ENCODE data around the gene REEP1. TPM values are rescaled to one million over a fixed set of nuclear protein-coding genes. Genes with fewer than 3 reads are reported as not detected.

Gene REEP1
- total and polyA plus RNA-seq, 2 donors (not counting 1 experiment from before 2014, with no cell fraction given): not detected

DNA sequence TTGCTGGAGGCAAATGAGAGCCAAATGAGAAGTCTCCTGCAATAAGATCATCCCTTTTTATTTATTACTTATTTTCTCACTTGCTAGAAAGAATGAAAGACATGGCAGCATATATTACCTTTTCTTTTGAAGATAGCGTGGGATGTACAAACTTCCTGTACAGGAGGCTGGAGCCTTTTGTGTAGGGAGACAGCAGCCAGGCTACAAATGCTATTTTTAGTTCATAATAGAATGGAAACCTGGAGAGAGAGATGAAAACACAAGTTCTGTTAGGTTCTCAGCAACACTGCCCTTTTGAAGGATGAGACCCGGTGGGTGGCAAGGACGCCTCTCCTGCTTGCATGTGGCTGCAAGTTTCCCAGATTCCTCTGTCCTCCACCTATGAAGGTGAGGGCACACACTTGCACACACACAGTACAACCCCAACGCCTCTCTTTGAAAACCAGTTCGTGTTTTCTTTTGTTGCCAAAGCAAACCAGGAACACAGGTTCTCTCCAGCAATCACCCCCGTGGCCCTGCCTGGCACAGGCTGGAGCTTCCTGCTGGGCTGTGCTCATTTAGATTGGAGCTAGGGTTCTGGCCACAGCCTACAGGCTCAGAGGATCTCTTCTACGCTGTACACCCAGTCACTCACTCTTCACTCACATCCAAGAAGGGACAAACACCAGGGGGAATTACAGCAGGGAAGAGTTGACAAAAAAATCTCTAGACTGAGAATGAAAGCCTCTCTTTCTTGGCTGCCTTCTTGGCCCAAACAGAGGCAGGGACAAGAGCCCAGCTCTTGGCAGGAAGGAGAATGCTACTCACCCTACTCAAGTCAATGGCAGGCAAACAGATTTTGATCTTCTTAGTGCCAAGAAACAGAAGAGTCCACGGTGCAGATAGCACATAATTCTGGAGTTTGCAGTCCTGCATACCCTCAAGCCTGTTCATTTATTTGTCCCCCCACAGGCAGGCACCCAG is 82.6 kb downstream of the REEP1 start:
- WGBS (ENCODE audit: insufficient coverage): 93% methylated on average over 5 of the region's 8 CpGs
- ChIA-PET CTCF (no interaction called here), POLR2A (no interaction called here)
- Mint-ChIP-seq H3K9me3 (ENCODE audit: insufficient read depth) (no peaks in the 10 kb centered on the region), H3K27ac (no peak overlapping the region), H3K4me1 (peaks cover 3% of the 10 kb centered on the region), H3K27me3 (peaks cover 19% of the 10 kb centered on the region), H3K4me3 (no peak overlapping the region)
- no peaks in the 10 kb centered on the region for H3K36me3 ChIP-seq (replicated peaks in 1 of 2; ENCODE audit: control extremely low read depth in 1 of 2, control insufficient read depth in 1 of 2, extremely low read depth in 1 of 2, insufficient read depth in 2 of 2, low read length in 1 of 2)
- DNase-seq (no peak), ATAC-seq (ENCODE audit: low read depth) (no peak)
- no peak overlapping the region for H3K9ac ChIP-seq (ENCODE audit: low read length)
- no peaks in the 10 kb centered on the region for H4K20me1 ChIP-seq (ENCODE audit: control insufficient read depth, insufficient read depth, low read length, poor library complexity, severe bottlenecking)
- no peak overlapping the region for H2AFZ ChIP-seq (ENCODE audit: insufficient read depth, low read depth, low read length, poor library complexity, severe bottlenecking)
- peaks cover 0 to 2% (median 0%) of the 10 kb centered on the region in 4 experiments for H3K27me3 ChIP-seq (replicated peaks in 1 of 4; ENCODE audit: control extremely low read depth in 1 of 4, control insufficient read depth in 3 of 4, insufficient read depth in 4 of 4, low read length in 3 of 4)
- H3K9me3 ChIP-seq (ENCODE audit: control extremely low read depth in 1 of 3, control insufficient read depth in 2 of 3, insufficient read depth in 1 of 3, low read length in 2 of 3): no peaks in the 10 kb centered on the region
- H3K4me2 ChIP-seq (replicated peaks; ENCODE audit: low read depth, low read length, poor library complexity, severe bottlenecking): no peak overlapping the region
- no peaks in the 10 kb centered on the region for H3K79me2 ChIP-seq (ENCODE audit: control insufficient read depth, insufficient read depth, low read length)
- no peak overlapping the region for H3K27ac ChIP-seq (ENCODE audit: low read length in 2 of 2)
- H3K4me1 ChIP-seq (ENCODE audit: control insufficient read depth in 2 of 2, insufficient read depth in 2 of 2, low read length in 2 of 2): no peaks in the 10 kb centered on the region
- no peak for TF ChIP-seq EZH2 (IDR thresholded peaks at IDR 0.05; ENCODE audit: borderline replicate concordance, insufficient read depth, low read depth, low read length, poor library complexity, severe bottlenecking)
- TF ChIP-seq, protein P1, sequence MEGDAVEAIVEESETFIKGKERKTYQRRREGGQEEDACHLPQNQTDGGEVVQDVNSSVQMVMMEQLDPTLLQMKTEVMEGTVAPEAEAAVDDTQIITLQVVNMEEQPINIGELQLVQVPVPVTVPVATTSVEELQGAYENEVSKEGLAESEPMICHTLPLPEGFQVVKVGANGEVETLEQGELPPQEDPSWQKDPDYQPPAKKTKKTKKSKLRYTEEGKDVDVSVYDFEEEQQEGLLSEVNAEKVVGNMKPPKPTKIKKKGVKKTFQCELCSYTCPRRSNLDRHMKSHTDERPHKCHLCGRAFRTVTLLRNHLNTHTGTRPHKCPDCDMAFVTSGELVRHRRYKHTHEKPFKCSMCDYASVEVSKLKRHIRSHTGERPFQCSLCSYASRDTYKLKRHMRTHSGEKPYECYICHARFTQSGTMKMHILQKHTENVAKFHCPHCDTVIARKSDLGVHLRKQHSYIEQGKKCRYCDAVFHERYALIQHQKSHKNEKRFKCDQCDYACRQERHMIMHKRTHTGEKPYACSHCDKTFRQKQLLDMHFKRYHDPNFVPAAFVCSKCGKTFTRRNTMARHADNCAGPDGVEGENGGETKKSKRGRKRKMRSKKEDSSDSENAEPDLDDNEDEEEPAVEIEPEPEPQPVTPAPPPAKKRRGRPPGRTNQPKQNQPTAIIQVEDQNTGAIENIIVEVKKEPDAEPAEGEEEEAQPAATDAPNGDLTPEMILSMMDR (IDR thresholded peaks at IDR 0.05): no peak
- intact Hi-C loops (cut with micrococcal nuclease): no loop called here
- H3K4me3 ChIP-seq (ENCODE audit: control extremely low read depth in 1 of 5, extremely low read depth in 1 of 5, insufficient read depth in 1 of 5, low read depth in 2 of 5, low read length in 4 of 5): no peak overlapping the region

DNA sequence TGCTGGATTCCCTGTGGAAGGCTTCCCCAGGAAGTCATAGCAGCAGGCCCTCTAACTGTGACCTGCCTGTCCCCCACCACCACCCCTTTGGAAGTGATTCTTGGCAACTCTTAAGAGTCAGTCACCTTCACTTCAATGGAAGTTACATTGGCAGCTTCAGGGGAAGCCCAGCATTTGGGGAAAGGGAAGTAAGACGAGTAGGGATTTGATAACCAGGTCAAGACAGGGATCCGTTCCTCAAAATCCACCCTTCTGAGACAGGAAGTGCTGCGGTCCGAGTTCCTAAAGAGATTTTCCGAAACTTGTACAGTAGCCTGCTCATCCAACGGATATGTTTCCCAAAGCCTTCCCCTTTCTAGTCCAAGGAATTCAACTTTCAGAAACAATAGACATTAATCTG is 84.0 kb downstream of the REEP1 start:
- intact Hi-C loops (cut with micrococcal nuclease): no loop called here
- no peaks in the 10 kb centered on the region for H4K20me1 ChIP-seq (ENCODE audit: control insufficient read depth, insufficient read depth, low read length, poor library complexity, severe bottlenecking)
- ChIA-PET CTCF (no interaction called here), POLR2A (no interaction called here)
- H3K4me1 ChIP-seq (ENCODE audit: control insufficient read depth in 2 of 2, insufficient read depth in 2 of 2, low read length in 2 of 2): no peaks in the 10 kb centered on the region
- H3K4me3 ChIP-seq (ENCODE audit: control extremely low read depth in 1 of 5, extremely low read depth in 1 of 5, insufficient read depth in 1 of 5, low read depth in 2 of 5, low read length in 4 of 5): no peak overlapping the region
- TF ChIP-seq, protein P1 (IDR thresholded peaks at IDR 0.05): no peak
- WGBS (ENCODE audit: insufficient coverage): 96% methylated on average over 4 of the region's 6 CpGs
- H3K9me3 Mint-ChIP-seq (ENCODE audit: insufficient read depth): no peaks in the 10 kb centered on the region
- H3K36me3 ChIP-seq (replicated peaks in 1 of 2; ENCODE audit: control extremely low read depth in 1 of 2, control insufficient read depth in 1 of 2, extremely low read depth in 1 of 2, insufficient read depth in 2 of 2, low read length in 1 of 2): no peaks in the 10 kb centered on the region
- no peak overlapping the region for H3K27ac ChIP-seq (ENCODE audit: low read length in 2 of 2)
- no peaks in the 10 kb centered on the region for H3K9me3 ChIP-seq (ENCODE audit: control extremely low read depth in 1 of 3, control insufficient read depth in 2 of 3, insufficient read depth in 1 of 3, low read length in 2 of 3)
- H3K79me2 ChIP-seq (ENCODE audit: control insufficient read depth, insufficient read depth, low read length): no peaks in the 10 kb centered on the region
- no peak overlapping the region for H3K4me3 Mint-ChIP-seq
- no peak overlapping the region for H3K4me2 ChIP-seq (replicated peaks; ENCODE audit: low read depth, low read length, poor library complexity, severe bottlenecking)
- ATAC-seq (ENCODE audit: low read depth) (no peak), DNase-seq (no peak)
- H3K27ac Mint-ChIP-seq: no peak overlapping the region
- H3K27me3 ChIP-seq (replicated peaks in 1 of 4; ENCODE audit: control extremely low read depth in 1 of 4, control insufficient read depth in 3 of 4, insufficient read depth in 4 of 4, low read length in 3 of 4): peaks cover 0 to 2% (median 0%) of the 10 kb centered on the region in 4 experiments
- H3K27me3 Mint-ChIP-seq: peaks cover 19% of the 10 kb centered on the region
- no peak overlapping the region for H3K9ac ChIP-seq (ENCODE audit: low read length)
- no peak overlapping the region for H2AFZ ChIP-seq (ENCODE audit: insufficient read depth, low read depth, low read length, poor library complexity, severe bottlenecking)
- H3K4me1 Mint-ChIP-seq: peaks cover 3% of the 10 kb centered on the region

All from B cell (primary cell).